Hematopoietic multipotent progenitor cell treated with erythropoietin and hydrocortisone succinate and interleukin-3 and kit ligand, for 6 days (in vitro differentiated cells): ENCODE data around the gene TSPAN11.

Experiments
- DNase-seq: peaks from one replicate; pipeline ENCODE4 v3.0.0-alpha.2; 2015

TSPAN11 gene

DNA sequence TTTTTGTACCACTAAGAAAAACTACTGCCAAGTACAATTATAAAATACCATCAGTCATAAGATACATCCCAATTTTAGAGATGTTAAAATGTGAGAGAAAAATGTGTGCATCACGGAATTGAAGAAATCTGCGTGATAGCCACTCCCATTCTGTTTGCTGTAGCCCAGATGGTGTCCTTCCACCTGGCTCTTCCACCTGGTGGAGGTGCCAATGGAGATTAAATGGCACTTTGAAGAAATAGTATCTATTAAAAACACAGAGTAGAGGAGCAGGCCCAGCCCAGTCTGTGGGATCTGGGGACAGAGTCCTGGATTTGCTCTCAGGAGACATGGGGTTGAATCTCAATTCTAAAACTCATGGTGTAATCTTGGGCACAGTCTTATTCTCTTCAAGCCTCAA, 35.5 kb downstream of the TSPAN11 start:
- DNase-seq, result no peak

DNA sequence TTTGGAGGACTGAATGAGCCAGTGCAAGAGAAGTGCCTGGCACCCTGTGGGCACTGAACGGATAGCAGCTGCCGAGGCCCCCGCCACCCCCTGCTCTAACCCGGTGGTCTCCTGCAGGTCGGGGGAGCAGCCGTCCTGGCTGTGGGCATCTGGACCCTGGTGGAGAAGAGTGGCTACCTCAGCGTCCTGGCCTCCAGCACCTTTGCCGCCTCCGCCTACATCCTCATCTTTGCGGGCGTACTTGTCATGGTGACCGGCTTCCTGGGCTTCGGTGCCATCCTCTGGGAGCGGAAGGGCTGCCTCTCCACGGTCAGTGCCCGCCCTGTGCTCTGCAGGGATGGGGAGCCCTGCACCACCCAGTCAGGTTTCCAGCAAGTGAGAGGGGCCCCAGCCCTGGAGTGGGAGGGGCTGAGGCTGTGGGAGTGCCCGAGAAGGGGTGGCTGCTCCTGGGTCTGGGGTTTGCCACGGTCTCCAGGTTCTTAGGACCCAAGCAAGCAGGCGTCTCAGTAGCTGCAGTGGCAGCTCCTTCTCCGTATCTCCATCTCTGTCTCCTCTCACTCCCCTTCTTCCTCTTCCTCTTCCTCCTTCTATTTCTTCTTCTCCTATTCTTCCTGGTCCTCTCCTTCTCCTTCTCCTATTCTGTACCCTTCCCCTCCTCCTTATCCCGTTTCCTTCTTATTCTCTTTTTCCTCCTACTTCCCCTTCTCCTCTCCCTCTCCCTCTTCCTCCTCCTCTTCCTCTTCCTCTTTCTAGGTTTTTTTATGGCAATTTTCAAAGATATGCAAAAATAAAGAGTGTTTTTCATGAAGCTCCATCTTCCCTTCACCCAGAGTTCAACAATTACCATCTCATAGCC, 37.4 kb downstream of the TSPAN11 start:
- no peak for DNase-seq

DNA sequence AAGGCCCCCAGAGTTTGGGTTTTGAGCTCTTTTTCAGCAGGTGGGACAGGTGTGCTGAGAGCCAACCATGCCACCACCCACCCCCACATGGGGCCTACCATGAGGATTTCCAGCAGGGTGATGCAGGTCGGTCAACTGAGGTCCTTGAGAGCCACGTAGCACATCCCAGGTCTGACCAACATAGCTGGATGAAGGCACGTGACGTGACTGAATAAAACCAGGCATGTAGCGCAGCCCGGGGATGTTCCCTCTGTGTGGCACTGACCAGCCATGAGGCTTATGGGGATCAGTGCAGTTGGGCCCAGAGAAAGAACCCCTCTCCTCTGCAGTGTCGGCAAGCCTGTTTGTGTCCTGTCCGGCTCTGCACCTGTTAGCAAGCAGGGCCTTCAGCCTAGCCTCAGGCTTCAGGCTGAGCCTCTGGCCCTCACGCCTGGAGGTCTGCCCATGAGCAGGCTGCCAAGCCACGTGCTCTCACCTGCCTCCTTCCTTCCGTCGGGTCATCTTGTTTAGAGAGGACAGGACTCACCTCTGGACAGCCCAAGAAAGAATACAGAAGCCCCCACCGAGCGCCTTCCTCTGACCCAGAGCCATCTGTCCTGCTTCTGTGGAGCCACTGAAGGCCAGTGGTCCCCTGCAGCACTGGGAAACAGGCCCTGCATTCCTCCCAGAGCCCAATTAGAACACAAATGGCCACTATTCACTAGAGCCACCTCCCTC, 38.5 kb downstream of the TSPAN11 start:
- DNase-seq, result no peak

DNA sequence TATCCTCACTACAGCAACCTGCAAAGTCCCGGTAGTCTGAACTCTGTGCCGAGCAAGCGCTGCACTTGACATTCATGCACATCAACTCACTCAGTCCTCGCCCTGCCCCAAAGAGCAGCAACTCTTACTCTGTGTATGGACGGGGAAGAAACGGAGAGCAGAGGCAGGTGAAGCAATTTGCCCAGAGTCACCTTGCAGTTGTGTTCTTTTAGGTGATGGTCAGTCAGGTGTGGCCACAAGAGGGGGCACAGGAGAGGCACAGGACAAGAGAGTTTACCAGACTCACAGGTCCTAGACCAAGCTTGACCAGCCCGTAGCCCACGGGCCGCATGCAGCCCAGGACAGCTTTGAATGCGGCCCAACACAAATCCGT, 39.1 kb downstream of the TSPAN11 start:
- DNase-seq, result no peak

DNA sequence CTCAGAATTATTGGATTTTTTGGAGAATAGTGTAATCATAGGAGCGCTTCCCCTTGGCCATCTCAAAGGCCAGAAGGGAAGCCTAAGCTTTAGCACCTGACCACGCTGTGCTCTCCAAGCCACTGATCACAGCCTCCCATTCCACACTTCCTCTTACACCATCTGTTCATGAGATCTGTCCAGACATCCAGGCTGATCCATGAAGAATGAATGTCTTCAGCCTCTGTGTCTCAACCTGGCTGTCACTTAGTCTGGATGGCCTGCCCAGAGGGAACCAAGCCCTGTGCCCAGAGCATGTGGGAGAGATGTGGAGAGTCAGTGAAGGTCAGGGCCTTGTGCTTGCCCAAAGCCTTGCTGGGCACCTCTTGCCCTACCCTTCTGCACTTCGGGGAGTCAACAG, 40.5 kb downstream of the TSPAN11 start:
- no peak for DNase-seq

DNA sequence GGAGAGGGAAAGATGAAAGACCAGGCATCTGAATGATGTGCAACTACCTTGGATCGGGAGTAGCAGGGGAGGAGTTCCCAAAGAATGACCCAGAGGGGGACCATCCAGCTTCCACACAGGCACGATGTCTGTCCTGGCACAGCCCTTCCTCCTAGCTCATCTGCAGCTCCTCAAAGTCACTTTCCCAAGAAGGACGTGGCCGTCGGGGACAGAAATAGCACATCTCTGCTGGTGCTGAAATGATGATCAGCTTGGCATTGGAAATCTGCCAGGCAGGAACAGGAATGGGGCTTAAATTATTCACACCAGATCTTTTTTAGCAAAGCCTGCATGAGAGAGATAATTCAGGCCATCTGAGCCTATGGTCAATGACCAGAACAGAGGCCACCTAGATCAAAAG, 41.7 kb downstream of the TSPAN11 start:
- no peak for DNase-seq

DNA sequence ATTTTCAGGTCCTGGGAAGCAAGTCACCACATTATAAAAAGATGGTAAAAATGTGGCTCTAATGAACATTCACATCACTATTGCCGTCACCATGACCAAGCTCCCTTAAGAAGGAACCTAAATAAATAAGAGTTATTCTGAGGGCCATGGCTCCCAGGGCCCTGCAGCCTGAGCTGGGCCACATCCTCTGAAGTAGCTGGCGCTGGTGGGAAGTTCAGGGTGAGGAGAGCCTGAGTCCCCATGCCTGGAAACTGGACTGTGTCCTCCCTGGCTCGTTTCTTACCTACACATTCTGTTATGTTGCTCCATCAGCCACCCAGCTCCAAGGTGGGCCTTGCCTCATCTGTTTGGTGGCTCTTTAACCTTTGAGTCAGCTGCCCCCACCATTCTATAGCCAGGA, 42.5 kb downstream of the TSPAN11 start:
- DNase-seq, result no peak

DNA sequence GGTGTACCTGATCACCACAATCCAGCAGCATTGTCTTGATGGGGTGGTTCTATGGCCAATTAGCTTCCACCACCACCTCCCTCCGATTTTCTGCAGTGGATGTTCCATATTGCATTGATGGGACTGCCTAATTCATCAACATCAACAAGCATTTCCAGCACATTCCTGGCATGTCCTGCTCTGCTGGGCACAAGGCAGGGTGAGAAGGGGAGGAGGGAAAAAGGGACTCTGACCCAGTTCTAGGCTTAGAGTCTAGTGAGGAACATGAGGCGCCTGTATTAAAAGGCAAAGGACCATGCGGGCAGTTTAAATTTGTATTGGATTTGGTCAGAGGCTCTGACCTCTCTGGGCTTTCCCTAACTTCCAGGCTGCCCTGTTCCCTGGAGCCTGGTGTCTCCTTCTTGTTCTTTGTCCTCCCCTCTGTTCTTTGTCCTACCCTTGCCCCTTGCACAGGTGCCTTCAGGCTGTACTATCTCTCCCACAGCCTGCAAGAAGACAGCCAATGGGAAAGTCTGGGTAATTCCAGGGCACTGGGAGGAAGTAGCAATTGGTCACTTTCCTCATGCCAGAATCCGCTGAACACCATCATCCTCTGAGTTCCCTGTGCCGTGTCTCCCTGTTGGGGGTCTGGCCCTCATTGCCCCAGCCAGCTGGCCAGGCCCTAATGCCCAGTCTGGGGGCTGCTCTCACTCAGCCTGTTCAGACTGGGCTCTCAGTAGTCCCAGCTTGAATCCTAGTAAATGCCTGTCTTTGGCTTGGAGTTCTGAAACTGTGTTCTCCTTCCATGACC, 43.3 kb downstream of the TSPAN11 start:
- DNase-seq, result no peak

DNA sequence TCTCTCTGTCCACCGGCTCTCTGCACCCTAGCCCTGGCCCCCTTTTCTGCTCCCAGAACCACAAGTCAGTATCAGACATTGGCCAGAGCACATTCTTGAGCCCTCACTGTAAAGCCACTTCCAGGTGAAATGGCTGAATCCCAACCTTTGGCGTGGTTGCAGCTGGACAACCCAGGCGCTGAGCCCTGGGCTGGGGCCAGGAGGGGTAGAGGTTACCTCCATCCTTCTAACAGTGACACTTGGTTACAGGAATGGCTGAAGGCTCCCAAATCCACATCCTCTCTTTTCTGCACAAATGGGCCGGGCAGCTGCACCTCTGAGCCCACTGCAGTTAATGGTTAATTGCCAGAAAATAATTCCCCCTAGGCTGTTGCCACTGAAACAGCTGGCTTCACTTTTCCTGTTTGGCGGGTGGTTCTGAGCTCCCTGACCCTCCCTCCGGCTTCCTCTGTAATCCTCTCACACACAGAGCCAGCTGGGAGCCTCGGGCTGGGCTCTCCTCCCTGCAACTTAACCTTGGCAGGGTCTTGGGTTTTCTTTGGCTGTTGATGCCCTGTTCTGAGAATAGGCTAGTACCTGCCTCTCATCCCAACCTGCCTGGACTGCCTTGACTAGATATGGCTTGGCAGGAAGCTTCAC, 44.1 kb downstream of the TSPAN11 start:
- no peak for DNase-seq

DNA sequence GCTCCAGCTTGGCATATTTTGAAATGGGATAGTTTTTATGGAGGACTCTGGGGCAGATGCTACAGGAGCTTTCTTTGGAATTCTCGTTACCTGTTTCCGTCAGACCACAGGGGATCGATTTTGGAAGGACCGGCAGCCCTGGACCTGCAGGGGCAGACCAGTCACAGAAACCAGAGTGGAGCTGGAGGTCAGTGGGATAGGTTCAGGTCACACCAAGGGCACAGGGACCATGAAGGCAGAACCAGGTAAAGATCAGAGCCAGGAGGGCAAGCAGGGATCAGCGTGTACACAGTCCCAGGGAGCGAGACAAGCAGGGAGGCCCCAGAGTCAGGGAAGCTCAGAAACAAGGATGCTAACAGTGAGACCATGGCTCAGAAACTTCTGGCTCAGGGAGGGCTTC, 45.5 kb downstream of the TSPAN11 start:
- DNase-seq, result no peak

DNA sequence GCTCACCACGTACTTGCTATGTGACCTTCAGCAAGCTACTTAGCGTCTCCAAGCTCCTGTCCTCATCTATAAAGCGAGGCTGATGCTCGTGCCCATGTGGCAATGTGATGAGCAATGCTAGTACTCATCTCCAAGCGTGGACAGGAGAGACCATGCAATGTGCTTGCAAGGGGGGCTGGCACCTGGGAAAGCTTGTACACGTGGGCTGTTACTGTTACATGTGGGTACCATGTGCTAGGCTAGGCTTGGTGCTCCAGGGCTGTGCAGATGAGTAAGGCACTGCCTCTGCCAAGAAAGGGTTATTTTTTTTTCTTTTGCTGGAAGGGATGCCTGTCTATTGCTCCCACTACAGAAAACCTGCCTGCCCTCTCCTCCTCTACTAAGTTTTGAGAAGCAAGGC, 46.6 kb downstream of the TSPAN11 start:
- DNase-seq, result no peak

DNA sequence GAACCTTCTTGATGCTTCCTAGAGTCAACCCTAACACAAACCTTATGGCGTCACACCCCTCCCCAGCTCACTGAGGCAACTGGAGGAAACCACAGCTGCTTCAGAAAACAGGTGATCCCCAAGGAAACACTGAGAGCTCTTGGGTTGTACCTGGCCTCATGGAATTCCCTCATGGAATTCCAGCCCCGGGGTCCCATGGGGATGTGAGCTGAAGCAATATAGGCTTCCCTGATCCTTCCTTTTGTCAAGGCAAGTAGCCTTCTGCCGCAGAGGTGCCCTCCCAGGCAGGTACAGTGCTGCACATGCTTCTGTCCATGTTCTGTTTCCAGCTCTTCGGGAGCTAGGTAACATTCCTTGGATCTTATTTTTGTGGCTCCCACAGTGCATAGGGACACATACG, 47.3 kb downstream of the TSPAN11 start:
- DNase-seq, result no peak

DNA sequence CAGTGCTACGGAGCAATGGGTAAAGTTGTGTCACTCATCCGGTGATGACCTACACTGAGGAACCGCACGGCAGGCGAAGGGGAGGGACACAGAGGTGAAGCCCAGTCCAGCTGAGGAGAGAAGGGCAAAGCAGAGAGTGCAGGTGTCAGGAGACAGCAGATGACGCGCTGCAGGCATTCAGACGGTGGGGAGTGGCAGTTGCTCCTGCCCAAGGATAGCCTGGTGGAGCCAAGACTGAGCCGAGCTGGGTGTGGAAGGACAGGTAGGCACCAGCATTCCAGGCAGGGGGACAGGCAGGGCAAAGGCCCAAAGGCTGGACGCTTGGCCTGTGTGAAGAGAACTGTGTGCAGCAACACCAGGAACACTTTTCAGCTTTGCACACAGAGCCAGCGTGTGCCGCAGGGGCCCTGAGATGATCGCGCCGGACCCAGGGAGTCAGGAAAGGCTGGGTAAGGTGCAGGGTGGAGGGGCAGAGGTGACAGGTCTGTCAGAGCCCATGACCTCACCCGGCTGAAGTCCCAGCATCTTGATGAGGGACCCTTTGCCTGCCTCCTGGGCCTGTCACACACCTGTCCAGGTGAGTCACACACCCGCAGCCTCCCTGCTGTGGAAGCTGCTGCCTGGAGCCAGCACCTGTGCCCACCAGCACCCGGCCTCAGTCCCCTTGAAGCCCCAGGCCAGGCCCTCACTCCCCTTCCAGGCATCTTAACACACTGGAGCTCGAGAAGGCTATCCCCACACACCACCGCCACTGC, 48.4 kb downstream of the TSPAN11 start:
- DNase-seq, result no peak

DNA sequence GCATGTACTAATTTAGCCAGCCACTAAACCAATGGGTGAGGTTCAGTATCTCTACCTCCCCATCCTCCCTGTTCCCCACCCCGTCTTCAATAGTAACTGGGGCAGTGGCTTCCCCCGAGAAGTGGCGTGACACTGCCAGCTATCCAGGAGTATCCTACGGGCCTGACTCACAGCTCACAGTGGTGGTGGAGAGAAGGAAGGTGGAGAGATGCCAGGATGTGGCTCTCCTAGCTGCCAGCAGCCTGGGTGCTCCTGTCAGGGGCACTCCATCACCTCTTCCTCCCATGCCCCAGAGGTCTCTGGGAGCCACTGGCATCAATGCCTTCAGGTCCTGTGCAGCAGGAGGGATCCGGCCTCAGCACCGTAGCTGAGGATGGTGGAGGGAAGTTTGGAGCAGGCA, 49.0 kb downstream of the TSPAN11 start:
- DNase-seq, result no peak

DNA sequence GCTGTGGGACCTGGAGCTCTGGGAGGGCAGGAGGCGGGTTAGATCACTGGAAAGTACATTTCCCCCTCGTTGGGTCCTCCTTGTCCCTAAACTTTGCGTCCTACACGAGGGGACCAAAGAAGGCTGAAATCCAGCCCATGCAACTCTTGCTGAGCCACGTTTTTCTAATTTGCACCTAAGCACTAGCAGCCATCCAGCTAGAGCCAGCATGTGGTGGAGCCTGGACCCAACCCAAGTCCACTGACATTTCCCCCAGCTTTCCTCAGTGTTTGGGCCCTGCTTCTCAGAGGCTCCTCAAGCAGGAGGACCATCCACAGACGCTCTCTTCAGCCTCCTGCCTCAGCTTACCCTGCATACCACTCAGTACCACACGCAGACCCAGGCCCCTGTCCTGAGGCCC, 49.7 kb downstream of the TSPAN11 start:
- no peak for DNase-seq

DNA sequence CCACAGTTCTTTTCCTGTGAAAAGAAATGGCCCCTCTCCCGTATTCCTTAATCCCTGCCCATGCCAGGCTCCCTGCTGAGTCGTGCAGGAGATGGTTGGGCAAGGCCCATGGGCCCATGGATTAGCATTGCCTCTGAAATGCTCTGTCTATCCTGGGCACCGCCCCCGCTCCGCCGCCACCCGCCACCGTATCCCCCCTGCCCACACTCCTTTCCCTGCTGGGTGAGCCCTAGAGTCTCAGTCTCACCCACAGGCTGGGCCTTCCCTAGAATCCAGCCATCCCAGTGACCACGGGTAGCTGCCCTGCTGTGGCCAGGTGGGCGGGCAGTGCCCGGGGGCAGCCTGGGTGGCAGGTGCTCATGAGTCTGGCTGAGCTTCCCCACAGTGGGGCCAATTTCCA, 50.6 kb downstream of the TSPAN11 start:
- DNase-seq, result no peak

DNA sequence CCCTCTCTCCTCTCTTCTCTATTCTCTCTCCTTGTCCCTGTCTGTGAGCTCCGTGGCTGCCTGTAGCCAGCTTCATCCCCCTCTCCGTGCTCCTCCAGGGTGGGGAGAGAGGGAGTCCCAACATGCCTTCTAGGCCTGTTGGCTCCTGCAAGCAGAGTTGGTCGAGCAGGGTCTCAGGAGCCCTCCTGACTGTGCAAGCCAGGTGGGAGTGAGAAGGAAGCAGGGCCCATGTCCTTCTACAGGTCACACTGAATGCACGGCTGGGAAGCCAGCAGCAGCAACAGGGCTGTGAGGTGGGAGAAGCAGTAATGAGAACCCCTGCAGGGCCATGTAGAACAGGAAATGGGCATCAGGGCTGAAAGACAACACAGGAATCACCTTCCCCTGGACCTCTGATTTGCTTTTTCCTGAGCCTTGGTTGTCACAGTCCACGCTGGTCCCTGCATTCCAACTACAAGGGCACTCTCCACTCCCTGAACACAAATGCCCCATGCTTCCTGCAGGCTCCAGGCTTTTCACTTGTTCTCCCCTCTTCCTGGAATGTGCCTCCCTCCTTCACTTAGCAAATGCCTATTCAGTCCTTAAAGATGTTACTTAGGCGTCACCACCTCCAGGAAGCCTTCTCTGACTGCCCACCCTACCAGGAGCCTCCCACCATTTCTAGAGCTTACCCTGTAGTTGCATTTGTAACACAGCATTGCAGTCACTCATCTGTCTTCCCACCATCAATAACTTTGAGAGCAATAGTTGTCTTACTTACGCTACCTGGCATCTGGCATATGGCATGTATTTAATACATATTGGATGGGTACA, 51.2 kb downstream of the TSPAN11 start:
- DNase-seq, result no peak

DNA sequence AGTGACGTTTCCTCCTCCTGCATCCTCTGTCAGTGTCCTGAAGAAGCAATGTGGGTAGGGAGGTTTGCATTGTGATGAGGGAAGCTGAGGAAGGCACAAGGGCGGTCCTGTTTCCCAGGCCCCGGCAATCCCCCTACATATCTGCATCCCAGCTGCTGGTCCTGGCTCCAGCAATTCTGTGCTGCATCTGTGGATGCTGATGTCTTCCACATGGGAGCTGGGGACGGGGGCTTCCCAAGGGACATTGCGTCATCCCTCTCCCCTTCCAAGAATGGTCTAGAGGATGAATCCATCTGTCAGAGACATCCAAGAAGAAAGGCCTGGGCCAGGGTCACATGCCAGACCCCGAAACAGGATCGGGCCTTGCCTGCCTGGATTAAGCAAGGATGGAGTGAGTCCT, 52.1 kb downstream of the TSPAN11 start:
- DNase-seq, result no peak

DNA sequence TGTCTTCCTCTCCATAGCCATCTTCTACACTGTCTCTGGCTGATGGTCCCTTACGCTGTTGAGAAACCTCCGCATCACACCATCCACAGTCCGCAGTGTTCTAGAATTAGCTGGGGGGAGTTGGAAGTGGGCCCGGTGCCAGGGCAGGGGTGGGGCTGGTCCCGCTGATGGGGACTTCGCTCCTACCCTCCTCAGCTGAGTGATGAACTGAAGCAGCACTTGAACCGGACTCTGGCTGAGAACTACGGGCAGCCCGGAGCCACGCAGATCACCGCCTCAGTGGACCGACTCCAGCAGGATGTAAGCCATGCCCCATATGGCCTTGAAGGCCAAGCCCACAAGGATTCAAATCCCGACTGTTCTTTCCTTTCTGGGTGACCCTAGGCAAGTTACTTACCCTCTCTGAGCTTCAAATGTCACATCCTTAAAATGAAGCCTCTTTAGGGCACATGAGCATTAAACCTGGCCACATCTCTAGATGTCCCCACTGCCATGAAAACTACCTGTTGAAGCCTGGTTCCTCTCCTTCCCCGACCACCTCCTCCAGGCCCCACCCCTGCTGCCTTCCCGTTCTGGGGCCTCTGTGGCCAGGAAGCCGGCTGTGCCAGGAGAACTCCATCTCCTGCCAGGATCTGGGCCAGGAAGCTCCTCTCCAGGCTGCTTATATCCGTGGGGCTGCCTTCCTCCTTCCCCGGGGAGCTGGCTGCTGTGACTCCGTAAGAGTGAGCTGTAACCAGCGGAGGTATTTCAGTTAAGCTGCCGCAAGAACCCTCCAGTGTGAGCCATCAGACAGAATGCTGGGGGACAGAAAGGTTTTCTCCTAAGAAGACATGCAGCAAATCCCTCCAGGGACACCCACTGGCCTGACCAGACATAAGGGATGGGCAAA, 53.1 kb downstream of the TSPAN11 start:
- no peak for DNase-seq

DNA sequence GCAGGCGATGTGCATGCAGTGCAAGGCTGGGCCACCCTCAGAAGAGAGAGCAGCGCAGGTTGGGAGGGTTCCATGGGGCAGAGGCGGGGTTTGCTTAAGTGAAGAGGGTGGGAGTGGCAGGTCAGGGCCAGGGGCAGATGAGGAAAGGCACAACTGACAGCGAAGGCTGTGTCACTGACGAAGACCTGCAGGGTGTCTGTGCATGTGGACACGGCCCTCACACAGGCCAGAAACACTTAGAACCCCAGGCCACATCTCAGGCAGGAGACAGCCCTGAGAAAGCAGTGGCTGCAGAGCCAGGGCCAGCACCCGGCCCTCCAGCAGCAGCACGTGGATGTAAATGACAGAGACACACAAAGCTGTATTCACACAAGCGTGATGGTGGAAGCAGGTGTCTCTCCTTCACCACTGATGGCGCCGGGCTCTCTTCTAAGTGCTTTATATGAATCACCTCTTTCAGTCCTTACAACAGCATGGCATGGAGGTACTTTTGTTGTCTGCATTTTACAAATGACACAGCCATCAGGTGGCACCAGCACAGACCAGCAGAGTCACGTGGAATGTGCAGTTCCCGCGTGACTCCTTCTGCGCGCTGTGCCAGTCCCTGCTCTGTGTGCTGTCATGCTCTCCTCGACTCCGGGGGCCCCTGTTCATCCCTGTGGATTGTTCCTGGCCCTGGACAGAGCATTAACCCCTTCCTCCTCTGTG, 54.6 kb downstream of the TSPAN11 start:
- no peak for DNase-seq
